SW 1271 (cell line): ENCODE results near the gene RACK1.

Experiments used
- DNase-seq, 2 experiments: peaks; one replicate each; lab custom pipeline; 2025; lab: John Stamatoyannopoulos, UW

RACK1 gene

GRCh38 chr5:181198106-181198685 lies 45.5 kb downstream of the RACK1 start:
- no peak for DNase-seq

GRCh38 chr5:181197326-181197951 lies 46.3 kb downstream of the RACK1 start:
- DNase-seq = no peak

GRCh38 chr5:181195249-181195761 lies 48.4 kb downstream of the RACK1 start:
- DNase-seq = no peak

- no peak for DNase-seq
These were observed 49.0 kb downstream of the RACK1 start for GRCh38 chr5:181194489-181195248.

GRCh38 chr5:181193656-181194055 lies 50.0 kb downstream of the RACK1 start:
- DNase-seq = no peak

- no peak for DNase-seq
These were observed 51.2 kb downstream of the RACK1 start for GRCh38 chr5:181192337-181193046.

- no peak for DNase-seq
These were observed 52.0 kb downstream of the RACK1 start for GRCh38 chr5:181191526-181192336.

GRCh38 chr5:181190711-181191525 lies 52.8 kb downstream of the RACK1 start:
- no peak for DNase-seq

- no peak for DNase-seq
These were observed 53.6 kb downstream of the RACK1 start for GRCh38 chr5:181189962-181190710.

- DNase-seq = no peak
These were observed 54.2 kb downstream of the RACK1 start for GRCh38 chr5:181189363-181189961.

- no peak for DNase-seq
These were observed 54.9 kb downstream of the RACK1 start for GRCh38 chr5:181188700-181189362.

- DNase-seq = no peak
These were observed 56.0 kb downstream of the RACK1 start for GRCh38 chr5:181187500-181188213.

- no peak for DNase-seq
These were observed 56.7 kb downstream of the RACK1 start for GRCh38 chr5:181186986-181187499.
